Activated naive CD8-positive, alpha-beta T cell treated with anti-CD3 and anti-CD28 coated beads, Interleukin-2, amount 50 U/mL, for 16 hours (primary cell): ENCODE data around the gene FOXC1.

Experiments used
- DNase-seq: peaks from one replicate; pipeline ENCODE4 v3.0.0-alpha.2; 2020; ENCODE audit warnings: low read depth, low spot score

FOXC1 gene

DNA sequence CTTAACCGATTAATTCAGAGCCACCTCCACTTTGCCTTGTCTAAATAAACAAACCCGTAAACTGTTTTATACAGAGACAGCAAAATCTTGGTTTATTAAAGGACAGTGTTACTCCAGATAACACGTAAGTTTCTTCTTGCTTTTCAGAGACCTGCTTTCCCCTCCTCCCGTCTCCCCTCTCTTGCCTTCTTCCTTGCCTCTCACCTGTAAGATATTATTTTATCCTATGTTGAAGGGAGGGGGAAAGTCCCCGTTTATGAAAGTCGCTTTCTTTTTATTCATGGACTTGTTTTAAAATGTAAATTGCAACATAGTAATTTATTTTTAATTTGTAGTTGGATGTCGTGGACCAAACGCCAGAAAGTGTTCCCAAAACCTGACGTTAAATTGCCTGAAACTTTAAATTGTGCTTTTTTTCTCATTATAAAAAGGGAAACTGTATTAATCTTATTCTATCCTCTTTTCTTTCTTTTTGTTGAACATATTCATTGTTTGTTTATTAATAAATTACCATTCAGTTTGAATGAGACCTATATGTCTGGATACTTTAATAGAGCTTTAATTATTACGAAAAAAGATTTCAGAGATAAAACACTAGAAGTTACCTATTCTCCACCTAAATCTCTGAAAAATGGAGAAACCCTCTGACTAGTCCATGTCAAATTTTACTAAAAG, 2.7 kb downstream of the FOXC1 start:
- no peak for DNase-seq

DNA sequence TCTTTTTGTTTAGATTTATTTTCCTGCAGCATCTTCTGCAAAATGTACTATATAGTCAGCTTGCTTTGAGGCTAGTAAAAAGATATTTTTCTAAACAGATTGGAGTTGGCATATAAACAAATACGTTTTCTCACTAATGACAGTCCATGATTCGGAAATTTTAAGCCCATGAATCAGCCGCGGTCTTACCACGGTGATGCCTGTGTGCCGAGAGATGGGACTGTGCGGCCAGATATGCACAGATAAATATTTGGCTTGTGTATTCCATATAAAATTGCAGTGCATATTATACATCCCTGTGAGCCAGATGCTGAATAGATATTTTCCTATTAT, 3.2 kb downstream of the FOXC1 start:
- DNase-seq = no peak

DNA sequence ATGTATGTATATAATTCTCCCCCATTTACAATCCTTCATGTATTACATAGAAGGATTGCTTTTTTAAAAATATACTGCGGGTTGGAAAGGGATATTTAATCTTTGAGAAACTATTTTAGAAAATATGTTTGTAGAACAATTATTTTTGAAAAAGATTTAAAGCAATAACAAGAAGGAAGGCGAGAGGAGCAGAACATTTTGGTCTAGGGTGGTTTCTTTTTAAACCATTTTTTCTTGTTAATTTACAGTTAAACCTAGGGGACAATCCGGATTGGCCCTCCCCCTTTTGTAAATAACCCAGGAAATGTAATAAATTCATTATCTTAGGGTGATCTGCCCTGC, 3.6 kb downstream of the FOXC1 start:
- no peak for DNase-seq

DNA sequence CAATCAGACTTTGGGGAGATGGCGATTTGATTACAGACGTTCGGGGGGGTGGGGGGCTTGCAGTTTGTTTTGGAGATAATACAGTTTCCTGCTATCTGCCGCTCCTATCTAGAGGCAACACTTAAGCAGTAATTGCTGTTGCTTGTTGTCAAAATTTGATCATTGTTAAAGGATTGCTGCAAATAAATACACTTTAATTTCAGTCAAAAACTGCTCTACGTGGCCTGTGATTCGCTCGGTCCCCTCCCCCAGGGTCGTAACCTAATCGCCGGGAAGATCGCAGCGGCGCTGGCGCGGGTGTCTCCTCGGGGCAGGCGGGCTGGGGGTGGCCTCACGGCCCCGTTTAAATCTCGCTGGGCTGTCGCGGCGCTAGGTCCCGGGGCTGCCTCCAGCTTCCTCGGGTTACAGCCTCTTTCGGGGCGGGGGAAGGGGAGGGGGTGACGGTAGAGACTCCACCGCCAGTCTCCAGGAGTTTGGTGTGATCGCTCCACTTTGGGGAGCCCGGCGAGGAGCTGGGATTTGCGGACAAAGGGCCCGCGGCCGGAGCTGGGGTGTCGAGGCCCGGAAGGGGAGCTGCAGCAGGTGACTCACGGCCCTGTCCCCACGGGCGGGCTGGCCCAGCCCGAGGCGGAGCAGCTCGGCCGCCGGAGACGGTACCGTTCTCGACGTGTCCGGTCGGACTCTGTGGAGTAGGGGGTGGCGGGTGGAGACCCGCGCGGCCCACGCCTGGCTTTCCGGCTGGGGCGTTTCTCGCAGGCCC, 4.2 kb downstream of the FOXC1 start:
- DNase-seq = no peak

DNA sequence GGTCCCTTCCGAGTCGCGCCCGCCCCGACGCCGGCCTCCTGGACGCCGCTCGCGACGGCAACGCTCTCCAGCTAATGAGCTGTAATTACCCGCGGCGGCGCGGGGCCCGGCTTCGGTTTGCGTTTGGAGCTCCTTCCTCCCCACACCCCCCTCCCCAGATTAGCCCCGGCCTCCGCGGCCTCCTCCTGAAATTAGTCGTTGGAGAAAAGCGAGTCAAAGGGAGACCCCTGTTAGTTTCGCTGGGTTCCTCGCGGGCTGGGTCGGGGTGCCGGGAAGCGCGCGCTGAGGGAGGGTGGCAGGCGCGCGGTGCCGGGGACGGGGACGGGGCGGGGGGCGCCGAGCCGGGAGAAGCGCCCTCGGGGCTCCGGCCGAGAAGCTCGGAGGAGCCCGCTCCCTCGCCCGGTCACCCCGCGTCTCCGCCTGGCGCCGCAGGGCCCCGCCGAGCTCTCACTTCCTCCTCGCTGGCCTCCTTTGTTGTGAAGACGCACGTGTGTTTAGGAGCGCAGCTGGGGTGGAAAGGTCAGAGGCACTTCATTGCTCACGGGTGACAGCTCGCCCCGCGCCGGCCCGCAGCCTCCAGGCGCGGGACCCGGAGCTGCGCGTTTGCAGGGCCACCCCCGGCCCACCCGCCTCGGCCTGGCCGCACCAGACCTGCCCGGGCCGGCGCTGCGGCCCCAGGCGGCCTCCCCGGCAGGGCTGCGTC, 4.9 kb downstream of the FOXC1 start:
- DNase-seq = no peak

DNA sequence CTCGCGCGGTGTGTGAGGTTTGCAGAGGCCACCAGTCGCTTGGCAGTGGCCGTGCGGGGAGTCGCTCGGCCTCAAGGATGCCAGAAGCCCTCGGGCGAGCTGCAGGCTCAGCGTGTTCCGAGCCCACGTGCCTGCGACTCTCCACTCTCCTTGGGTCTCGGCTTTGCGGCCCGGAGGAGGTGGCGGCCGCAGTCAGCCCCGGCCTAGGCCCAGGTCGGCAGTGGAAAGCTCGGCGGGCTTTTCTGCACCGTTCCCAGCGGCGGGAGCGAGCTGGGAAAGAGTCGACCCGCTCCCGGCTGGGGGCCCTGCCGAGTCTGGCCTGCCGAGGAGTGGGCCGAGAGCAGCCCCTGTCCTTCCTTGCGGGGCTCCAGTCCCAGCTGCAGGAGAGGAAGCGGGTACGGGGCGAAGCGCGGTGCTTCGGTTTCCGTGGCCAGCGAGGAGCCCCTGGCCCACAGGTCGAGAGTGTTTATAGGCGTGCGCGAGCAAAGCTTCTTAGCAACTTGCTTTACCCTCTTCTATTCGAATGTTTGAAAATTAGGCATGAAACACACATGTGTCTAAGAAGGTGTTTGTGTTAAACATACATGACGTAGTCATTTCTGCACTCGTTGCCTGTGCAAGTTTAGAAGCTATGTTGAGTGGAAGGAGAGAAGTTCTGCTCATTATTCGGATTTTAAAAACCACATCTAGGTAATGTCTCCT, 5.6 kb downstream of the FOXC1 start:
- DNase-seq = no peak

DNA sequence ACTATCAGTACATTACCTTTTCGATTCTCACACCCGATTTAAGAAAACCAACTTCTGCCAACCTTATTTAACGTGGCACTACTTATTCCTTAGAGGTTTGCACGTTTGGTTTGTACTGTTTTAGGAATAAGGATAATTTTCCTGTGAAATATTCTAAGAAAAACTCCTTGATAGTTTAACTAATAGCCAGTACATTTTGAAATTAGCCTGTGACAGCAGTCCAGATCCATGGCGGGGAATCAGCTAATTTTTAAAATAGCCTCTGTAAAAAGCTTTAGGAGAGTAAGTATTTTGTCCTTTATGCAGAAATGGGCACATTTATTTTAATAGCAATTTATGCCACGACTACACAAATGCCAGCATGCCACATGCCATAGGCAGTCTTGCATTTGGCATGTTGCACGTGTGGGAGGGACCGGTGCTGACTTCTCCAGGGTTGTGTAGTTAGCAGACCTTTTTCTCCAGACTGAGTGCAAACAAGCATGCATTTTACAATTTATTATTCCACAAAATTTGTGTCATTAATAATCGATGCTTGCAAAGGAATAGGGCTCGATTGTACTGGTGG, 6.2 kb downstream of the FOXC1 start:
- DNase-seq = no peak

DNA sequence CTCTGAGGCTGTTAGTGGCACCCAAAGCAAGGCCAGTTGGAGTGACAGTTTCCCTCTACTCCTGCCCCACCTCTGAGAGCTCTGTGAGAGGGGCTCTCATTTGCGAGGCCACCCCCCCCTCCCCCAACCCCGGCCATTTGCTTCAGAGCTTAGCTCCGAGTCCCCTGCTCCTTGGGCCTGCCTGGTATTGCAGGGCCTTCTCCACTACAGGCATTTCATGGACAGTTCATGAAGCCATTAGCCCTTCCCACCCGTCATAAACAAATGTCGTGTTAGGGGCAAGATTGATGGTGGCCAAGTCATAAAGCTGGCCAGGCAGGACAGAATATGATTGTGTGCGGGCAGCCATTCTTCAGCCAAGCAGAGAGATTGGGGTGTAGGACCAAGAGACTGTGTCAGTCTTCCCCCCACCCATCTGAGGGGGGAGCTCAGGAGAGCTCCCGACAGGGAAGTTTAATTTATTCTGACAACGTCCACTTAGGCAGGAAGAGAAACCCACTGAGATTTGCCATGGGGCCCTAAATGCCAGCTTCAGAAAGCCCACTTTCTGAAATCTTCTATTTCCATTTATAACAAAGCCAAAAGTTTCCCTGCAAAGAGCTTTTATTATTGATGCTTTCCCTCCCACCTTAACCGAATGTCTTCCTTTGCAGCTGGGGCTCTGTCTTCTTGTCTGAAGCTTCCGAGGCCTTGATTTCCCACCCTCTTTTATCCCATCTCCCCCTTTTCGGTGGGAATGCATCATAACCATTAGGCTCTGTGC, 7.2 kb downstream of the FOXC1 start:
- DNase-seq = no peak

DNA sequence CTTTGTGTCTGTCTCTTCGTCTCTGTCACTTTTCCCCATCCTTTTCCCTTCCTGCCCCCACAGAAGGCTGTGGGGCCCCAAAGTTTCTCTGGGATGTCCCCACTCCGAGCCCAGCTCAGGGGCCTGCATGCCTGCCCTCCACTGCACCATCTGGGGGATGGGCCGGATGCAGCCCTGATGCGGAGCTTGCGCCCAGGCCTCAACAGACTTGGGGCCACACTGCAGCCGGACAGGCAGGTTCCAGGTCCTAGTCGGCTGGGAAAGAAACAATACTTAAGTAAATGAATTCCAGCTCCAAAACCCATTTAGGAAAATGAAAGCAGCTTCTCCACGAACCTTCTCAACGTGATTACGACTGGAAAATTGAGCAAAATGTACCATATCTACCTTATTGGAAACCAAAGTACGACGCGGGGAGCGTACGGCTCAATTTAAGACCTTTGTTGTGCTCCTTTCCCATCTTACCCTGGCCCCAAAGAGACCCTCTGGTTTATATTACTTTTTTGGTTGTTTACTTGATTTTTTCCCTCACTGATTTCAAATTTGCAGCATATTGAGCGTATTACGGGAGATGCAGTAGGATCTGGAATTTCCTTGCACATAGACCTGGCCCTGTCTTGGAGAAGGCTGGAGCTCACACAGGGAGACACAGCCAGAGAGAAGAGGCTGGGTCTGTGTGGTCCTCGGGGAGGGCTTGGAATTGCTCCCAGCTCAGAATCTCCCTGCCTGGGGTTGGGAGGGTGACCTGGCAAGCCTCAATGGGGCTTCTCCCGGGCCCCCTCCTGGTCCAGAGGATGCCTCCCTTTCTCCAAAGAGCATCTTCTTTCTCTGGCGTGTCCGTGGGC, 8.0 kb downstream of the FOXC1 start:
- DNase-seq = no peak

DNA sequence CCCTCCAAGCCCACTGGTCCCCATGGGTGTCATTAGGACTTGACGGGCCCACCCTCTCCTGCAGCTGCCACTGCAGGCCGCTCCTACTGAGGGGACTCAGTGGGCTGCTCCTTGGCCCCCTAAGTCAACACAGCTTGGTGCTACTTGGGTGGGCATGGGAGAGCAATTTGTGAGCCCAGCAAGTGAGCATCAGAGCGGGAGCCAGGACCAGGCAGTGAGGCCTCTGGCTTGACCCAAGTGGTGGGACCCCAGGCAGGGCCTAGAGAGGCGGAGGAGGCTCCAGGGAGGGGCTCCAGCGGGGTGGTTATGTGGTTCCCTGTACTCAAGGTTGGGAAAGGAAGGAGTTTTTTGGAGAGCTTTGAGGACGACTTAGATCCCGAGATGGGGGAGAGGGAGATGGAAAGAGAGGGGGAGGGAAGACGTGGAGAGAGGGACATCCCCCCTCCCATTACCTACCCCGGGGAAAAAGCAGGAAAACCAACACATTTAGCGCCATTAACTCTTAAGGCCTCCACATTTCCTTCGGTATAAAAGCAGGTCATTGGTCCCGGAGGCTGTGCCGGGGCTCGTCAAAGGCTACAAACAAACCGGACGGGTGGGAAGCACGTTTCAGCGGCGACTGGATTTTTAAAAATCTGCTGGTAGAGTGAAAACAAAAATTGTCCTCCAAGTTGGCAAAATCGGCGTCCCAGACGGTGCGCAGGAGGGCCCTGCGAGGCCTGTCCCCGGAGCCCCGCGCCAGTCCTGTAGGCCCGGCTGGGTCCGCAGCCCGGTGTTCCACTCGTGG, 8.8 kb downstream of the FOXC1 start:
- no peak for DNase-seq

DNA sequence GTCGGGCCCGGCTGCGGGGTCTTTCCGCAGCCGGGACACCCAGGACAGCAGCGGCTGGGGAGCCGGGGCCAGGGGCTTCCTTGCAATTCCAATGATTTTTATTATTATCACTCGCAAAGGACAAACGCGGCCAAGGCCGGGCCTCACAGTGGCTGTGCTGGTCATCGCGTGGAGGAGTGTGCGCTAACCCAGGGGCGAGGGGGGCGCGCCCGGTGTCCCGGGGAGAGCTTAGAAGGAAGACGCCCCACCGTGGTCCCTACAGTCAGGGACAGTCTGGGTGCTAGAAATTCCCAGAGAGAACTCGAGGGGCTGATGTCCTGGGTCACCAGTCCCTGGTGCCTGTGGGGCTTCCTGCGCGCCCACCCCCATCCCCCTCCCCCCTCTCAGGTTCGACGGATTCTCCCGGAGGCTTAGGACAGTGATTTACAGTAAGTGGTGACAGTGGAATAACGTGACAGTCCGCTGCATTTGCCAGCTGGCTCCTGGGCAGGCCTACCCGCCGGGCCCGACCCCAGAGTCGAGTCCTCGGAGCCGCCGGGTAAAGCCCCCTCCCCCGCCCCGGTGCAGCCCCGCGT, 9.5 kb downstream of the FOXC1 start:
- DNase-seq = no peak

DNA sequence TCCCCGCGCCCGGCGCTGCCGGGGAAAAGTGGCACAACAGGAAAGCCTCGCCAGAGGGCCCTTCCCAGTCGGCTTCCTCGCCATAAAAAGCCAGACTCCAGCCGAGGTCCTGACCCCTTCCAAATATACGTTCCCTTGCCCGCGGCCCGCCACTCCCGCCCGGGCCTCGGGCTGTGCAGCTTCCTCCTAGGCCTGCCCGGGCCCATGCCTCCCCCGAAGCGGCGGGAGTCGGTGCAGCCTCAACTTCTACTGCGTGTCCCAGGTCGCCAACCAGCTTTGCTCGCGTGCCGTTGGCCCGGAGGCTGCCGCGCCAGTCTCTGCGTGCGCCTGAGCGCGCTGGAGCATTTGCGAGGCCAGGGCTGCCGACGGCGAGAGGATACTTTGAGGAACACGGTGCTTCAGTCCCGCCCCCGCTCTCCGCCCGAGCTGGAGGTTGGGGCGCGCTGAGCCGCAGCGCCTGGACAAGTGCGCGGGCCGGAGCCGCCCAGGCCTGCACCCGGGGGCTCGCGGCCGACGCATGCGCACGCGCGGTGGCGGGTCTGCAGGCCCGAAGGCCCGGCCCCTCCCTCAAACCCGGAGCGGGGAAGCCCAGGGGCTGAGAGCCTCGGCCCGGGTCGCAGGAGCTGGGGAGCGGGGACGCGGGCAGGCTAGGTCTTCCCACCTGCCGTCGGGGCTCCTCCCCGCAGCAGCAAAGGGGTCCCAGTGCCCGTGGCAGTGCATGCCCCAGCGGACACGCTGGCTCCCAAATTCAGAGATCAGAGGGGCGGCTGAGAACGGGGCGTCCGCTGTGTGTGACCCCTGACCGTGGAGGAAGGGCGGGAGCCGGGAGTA, 10.2 kb downstream of the FOXC1 start:
- DNase-seq = no peak

DNA sequence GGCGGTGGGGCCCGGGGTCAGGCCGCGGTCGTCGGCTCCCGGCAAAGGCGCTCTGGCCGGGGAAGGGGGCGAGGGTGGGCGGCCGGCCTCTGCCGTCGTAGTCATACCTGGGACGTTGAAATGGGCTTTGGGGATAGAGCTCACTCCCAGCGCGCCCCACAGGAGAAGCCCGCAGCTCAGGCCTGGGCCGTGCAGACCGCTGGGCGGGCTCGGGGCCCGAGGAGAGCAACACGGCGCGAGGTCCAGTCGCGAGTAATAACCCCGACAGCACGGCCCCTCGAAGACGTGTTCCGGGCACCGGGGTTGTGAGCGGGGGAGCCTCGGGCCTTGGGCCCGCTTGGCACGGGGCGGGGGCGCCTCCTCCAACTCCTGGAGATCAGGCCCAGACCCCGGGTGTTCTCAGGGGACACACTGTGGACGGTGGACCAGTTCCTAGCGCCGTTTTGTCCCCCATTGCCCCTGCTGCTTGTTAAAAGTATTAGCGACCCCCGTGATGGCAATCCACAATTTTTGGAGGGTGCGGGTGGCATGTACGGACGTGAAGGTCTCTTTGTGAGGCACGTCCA, 10.9 kb downstream of the FOXC1 start:
- no peak for DNase-seq

DNA sequence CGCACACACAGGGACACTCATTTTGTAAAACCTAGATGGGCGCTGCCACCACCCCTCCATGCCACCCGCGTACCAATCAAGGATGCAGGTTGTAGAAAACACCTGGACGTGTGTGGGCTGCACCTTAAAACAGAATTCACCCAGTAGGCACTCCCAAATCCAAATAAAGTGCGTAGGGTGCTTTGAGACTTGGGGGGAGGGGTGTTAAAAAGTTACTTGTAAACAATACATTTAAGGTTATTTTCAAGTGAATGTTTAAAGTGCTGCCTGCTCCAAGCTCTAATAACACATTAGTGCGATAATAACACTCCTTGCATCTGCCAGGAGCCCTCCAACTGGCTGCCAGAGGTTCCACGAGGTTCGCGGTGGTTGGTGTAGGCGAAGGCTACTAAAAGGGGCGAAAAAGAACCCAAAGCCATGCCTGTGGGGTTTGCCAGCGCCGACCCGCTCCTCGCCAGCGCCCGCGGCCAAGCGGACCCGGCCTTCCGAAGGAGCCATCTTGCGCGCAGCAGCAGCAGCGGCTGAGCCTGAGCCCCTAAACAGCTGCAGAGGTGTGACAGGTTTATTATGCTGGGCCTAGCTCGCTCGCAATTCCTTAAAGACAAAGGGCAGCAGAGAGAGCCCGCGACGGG, 11.5 kb downstream of the FOXC1 start:
- no peak for DNase-seq

DNA sequence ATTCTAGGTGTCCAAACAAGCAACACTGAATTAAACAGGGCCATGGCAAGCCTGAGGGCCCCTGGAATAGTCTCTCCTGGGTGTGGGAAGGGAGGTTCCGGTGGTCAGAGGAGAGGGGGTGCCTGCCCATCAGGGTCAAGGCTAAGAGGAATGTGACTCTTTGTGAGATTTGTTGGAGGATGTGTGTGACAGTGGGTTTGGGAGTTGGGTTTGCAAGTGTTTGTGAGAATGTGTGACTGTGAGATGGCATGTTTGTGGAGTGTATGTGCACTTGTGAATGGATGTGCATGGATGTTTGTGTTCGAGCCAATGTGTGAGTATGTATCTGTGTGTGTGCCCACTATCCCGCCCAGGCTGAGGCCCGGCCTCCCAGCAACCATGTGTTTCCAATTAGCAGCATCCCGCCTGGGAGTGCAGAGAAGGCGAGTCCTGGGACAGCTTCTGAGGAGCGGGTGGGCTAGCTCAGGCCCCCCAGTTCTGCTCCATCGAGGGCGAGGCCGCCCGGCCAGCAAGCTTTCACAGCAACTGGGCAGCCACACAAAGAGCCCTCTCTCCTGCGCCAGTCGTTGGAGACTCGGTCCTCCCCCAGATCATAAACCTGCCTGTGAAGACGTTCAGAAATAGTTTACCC, 12.6 kb downstream of the FOXC1 start:
- no peak for DNase-seq

DNA sequence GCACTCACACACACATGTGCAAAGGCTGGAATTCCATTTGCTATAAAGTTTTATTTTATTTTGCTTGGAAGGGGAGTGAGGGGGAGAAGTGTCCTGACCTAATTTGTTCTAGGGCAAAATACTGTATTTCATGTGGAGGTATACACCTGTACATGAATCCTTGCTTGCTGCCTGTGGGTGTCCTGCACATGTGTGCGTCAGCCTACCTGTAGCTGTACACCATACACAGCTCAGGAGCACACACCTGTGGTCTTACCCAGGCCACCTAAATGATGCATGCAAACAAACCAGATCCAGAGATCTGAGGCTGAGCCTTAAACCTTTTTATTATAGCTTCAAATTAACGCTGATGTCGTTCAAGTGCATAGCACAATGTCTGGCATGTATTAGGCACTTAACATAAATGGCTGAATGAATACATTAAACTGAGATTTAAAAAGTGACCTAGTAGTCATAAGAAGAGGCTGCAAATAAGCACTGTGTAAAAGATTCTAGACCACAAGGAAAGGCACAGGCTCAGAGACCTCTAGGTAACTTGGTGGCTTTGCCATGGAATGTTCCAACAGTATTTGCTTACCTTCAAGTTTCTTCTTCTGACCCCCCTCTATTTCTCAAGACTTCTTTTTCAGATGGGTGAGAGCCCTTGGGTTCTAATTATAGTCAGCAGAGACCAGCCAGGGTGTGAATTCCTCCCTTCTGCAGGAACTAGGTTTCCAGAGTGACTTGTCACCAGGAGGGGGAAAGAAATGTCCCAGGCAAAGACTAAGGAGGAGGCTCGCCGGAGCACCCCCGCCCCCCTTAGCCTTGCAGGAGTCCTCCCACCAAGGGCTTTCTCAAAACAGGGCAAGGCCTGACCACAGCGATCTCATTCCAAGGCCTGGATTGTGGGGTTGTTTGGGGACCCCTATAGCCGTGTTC, 13.4 kb downstream of the FOXC1 start:
- no peak for DNase-seq
